H9 (cell line): ENCODE results near the gene SMYD5. TPM values are rescaled to one million over a fixed set of nuclear protein-coding genes. Genes with fewer than 3 reads are reported as not detected.

ENCODE experiments used
- DNase-seq: peaks from one replicate; pipeline ENCODE4 v3.0.0-alpha.2; 2017
- H2AFZ ChIP-seq: one replicate; pipeline ENCODE4 v1.6.1; 2013; ENCODE audit warnings: mild to moderate bottlenecking, low read length, control low read depth, moderate library complexity
- H2AK5ac ChIP-seq: 2 replicates; pipeline ENCODE4 v1.6.1; 2013; ENCODE audit warnings: low read length, control low read depth, mixed read lengths; ENCODE audit not compliant: insufficient read length
- H2BK120ac ChIP-seq: one replicate; pipeline ENCODE4 v1.6.1; 2013; ENCODE audit warnings: low read depth, mild to moderate bottlenecking, low read length, control low read depth, inconsistent platforms; ENCODE audit not compliant: poor library complexity, severe bottlenecking
- H2BK12ac ChIP-seq: 2 replicates; pipeline ENCODE4 v1.6.1; 2013; ENCODE audit warnings: low read length, control low read depth, mixed read lengths, low read depth; ENCODE audit not compliant: insufficient read length
- H2BK15ac ChIP-seq: 2 replicates; pipeline ENCODE4 v1.6.1; 2013; ENCODE audit warnings: low read depth, low read length, control low read depth
- H2BK20ac ChIP-seq: one replicate; pipeline ENCODE4 v1.6.1; 2013; ENCODE audit warnings: low read depth, mild to moderate bottlenecking, low read length, control low read depth, inconsistent platforms; ENCODE audit not compliant: poor library complexity, severe bottlenecking
- H2BK5ac ChIP-seq: 2 replicates; pipeline ENCODE4 v1.6.1; 2013; ENCODE audit warnings: low read length, control low read depth, mixed read lengths; ENCODE audit not compliant: insufficient read length
- H3K14ac ChIP-seq: 2 replicates; pipeline ENCODE4 v1.6.1; 2013; ENCODE audit warnings: low read length, control low read depth; ENCODE audit not compliant: insufficient read depth
- H3K18ac ChIP-seq: 2 replicates; pipeline ENCODE4 v1.6.1; 2013; ENCODE audit warnings: low read depth, mild to moderate bottlenecking, mixed read lengths, low read length, control low read depth; ENCODE audit not compliant: insufficient read length
- H3K23ac ChIP-seq: 2 replicates; pipeline ENCODE4 v1.6.1; 2013; ENCODE audit warnings: low read length, control low read depth, mixed read lengths, low read depth; ENCODE audit not compliant: insufficient read length
- H3K23me2 ChIP-seq: 2 replicates; pipeline ENCODE4 v1.6.1; 2013; ENCODE audit warnings: low read depth, mild to moderate bottlenecking, mixed read lengths, low read length, control low read depth; ENCODE audit not compliant: insufficient read length, poor library complexity, severe bottlenecking
- H3K27ac ChIP-seq: 2 replicates; pipeline ENCODE4 v1.5.1; 2013; ENCODE audit warnings: low read length, control low read depth, mixed read lengths, low read depth; ENCODE audit not compliant: insufficient read length
- H3K27me3 ChIP-seq: 2 replicates; pipeline ENCODE4 v1.6.1; 2013; ENCODE audit warnings: low read length, control low read depth, inconsistent platforms; ENCODE audit not compliant: insufficient read depth
- H3K4ac ChIP-seq: 2 replicates; pipeline ENCODE4 v1.6.1; 2013; ENCODE audit warnings: low read depth, mild to moderate bottlenecking, control low read depth, inconsistent platforms, low read length, moderate library complexity
- H3K4me1 ChIP-seq: 2 replicates; pipeline ENCODE4 v1.6.1; 2013; ENCODE audit warnings: low read length, control low read depth, inconsistent platforms; ENCODE audit not compliant: insufficient read depth
- H3K4me2 ChIP-seq: 2 replicates; pipeline ENCODE4 v1.6.1; 2013; ENCODE audit warnings: low read length, control low read depth, mixed read lengths; ENCODE audit not compliant: insufficient read length, insufficient read depth
- H3K56ac ChIP-seq: 2 replicates; pipeline ENCODE4 v1.6.1; 2013; ENCODE audit warnings: low read depth, mild to moderate bottlenecking, mixed read lengths, low read length, control low read depth; ENCODE audit not compliant: insufficient read length
- H3K79me1 ChIP-seq: 2 replicates; pipeline ENCODE4 v1.6.1; 2013; ENCODE audit warnings: low read depth, mild to moderate bottlenecking, moderate library complexity, low read length, control low read depth, inconsistent platforms; ENCODE audit not compliant: insufficient read depth, poor library complexity, severe bottlenecking
- H3K79me2 ChIP-seq: 2 replicates; pipeline ENCODE4 v1.6.1; 2013; ENCODE audit warnings: low read length, control low read depth, inconsistent platforms; ENCODE audit not compliant: insufficient read depth
- H3K9ac ChIP-seq: 2 replicates; pipeline ENCODE4 v1.6.1; 2013; ENCODE audit warnings: low read length, control low read depth, mixed read lengths; ENCODE audit not compliant: insufficient read length; ENCODE audit errors: extremely low read depth
- H3K9me3 ChIP-seq: one replicate; pipeline ENCODE4 v1.6.1; 2013; ENCODE audit warnings: low read depth, low read length, inconsistent platforms; ENCODE audit not compliant: control insufficient read depth
- H3T11ph ChIP-seq: one replicate; pipeline ENCODE4 v1.6.1; 2013; ENCODE audit warnings: mild to moderate bottlenecking, low read length, control low read depth, inconsistent platforms
- H4K20me1 ChIP-seq: one replicate; pipeline ENCODE4 v1.6.1; 2013; ENCODE audit not compliant: control insufficient read depth, insufficient read length, insufficient read depth
- H4K5ac ChIP-seq: 2 replicates; pipeline ENCODE4 v1.6.1; 2013; ENCODE audit warnings: low read depth, mild to moderate bottlenecking, mixed read lengths, low read length, control low read depth; ENCODE audit not compliant: insufficient read length
- H4K8ac ChIP-seq: replicated peaks from 2 replicates; pipeline ENCODE4 v1.6.1; 2013; ENCODE audit warnings: low read length, control low read depth, mixed read lengths, low read depth; ENCODE audit not compliant: insufficient read length
- H4K91ac ChIP-seq: 2 replicates; pipeline ENCODE4 v1.6.1; 2013; ENCODE audit warnings: low read depth, mild to moderate bottlenecking, moderate library complexity, mixed read lengths, low read length, control low read depth; ENCODE audit not compliant: insufficient read length
- H3K27ac Mint-ChIP-seq, 3 experiments: 2 replicates in 2 of 3; 3 replicates in 1 of 3; pipeline ENCODE4 v1.8.0; 2020 to 2021; ENCODE audit warnings: mixed read lengths in 3 of 3, mild to moderate bottlenecking in 1 of 3, moderate library complexity in 1 of 3
- H3K27me3 Mint-ChIP-seq: 2 replicates; pipeline ENCODE4 v1.8.0; 2021; ENCODE audit warnings: low read depth, mild to moderate bottlenecking, moderate library complexity, mixed read lengths
- H3K36me3 Mint-ChIP-seq, 3 experiments: 2 replicates in 2 of 3; 3 replicates in 1 of 3; pipeline ENCODE4 v1.8.0; 2020 to 2021; ENCODE audit warnings: low read depth in 3 of 3, mixed read lengths in 3 of 3; ENCODE audit not compliant: insufficient read depth in 1 of 3
- H3K4me1 Mint-ChIP-seq, 2 experiments: 2 replicates each; pipeline ENCODE4 v1.8.0; 2020; ENCODE audit warnings: mixed read lengths in 2 of 2
- H3K4me3 Mint-ChIP-seq, 2 experiments: 2 replicates in 1 of 2; 3 replicates in 1 of 2; pipeline ENCODE4 v1.8.0; 2020 to 2021; ENCODE audit warnings: mild to moderate bottlenecking in 2 of 2, mixed read lengths in 2 of 2, moderate library complexity in 1 of 2
- H3K9me3 Mint-ChIP-seq, 2 experiments: 2 replicates in 1 of 2; 3 replicates in 1 of 2; pipeline ENCODE4 v1.8.0; 2020; ENCODE audit warnings: mild to moderate bottlenecking in 2 of 2, mixed read lengths in 2 of 2, moderate library complexity in 1 of 2
- WGBS: extraction: QIAGEN DNeasy Blood & Tissue Kit; methylation state at CpG from one replicate; pipeline ENCODE4 v1.1.7; 2013; ENCODE audit warnings: missing lambda C conversion rate, low lambda C conversion rate, mixed read lengths; ENCODE audit not compliant: insufficient read length; ENCODE audit errors: extremely low coverage; 5-methylcytosine and 5-hydroxymethylcytosine counted together
- total RNA-seq: library from RNA; stranded (reverse); gene quantifications from 2 replicates; pipeline ENCODE4 v1.2.1, GENCODE V29; 2021
- TF ChIP-seq, protein P1 (sequence below): fragments of 200-600 bp; sonication (generic); conservative IDR thresholded peaks from 3 replicates; pipeline ENCODE4 v1.8.0; 2021; ENCODE audit warnings: antibody characterized with exemption, mild to moderate bottlenecking

Gene SMYD5
- total RNA-seq, 1 experiment from 2014 or later: 45.2 TPM

- Histone ChIP-seq H3K4ac (no peak overlapping the region), H3K79me1 (no peaks in the 10 kb centered on the region), H4K5ac (no peak overlapping the region), H4K91ac (no peak overlapping the region), H2BK12ac (no peak overlapping the region), H3K79me2 (no peaks in the 10 kb centered on the region), H2BK15ac (no peak overlapping the region), H3K4me1 (peaks cover 5% of the 10 kb centered on the region; the same call in 1 of the 2 replicates), H3K23me2 (peaks cover 9% of the 10 kb centered on the region), H4K8ac (no peak overlapping the region), H3K9me3 (no peaks in the 10 kb centered on the region), H3K27ac (no peak overlapping the region), H3K14ac (0 out of 2 replicates have a peak overlapping the region, but pooled peaks have one; percentile 14), H3K27me3 (no peaks in the 10 kb centered on the region; the same call in 1 of the 2 replicates), H2BK20ac (no peak overlapping the region), H3K9ac (peak overlapping the region; percentile 27), H3K4me2 (peak overlapping the region; percentile 63), H2AFZ (no peak overlapping the region), H3T11ph (no peak overlapping the region), H4K20me1 (no peaks in the 10 kb centered on the region), H3K56ac (no peak overlapping the region), H2BK120ac (no peak overlapping the region), H2BK5ac (no peak overlapping the region), H3K18ac (peak overlapping the region; percentile 13), H2AK5ac (no peak overlapping the region), H3K23ac (no peak overlapping the region)
- WGBS: no CpG with 5 or more reads among the region's 113 CpGs
- peak overlapping the region; percentile 64 to 74 for H3K4me3 Mint-ChIP-seq
- peak; percentile 88 for DNase-seq
- H3K9me3 Mint-ChIP-seq: no peaks in the 10 kb centered on the region
- peaks cover 9 to 24% of the 10 kb centered on the region in 2 experiments for H3K4me1 Mint-ChIP-seq
- no peak overlapping the region for H3K27ac Mint-ChIP-seq
- TF ChIP-seq, protein P1, sequence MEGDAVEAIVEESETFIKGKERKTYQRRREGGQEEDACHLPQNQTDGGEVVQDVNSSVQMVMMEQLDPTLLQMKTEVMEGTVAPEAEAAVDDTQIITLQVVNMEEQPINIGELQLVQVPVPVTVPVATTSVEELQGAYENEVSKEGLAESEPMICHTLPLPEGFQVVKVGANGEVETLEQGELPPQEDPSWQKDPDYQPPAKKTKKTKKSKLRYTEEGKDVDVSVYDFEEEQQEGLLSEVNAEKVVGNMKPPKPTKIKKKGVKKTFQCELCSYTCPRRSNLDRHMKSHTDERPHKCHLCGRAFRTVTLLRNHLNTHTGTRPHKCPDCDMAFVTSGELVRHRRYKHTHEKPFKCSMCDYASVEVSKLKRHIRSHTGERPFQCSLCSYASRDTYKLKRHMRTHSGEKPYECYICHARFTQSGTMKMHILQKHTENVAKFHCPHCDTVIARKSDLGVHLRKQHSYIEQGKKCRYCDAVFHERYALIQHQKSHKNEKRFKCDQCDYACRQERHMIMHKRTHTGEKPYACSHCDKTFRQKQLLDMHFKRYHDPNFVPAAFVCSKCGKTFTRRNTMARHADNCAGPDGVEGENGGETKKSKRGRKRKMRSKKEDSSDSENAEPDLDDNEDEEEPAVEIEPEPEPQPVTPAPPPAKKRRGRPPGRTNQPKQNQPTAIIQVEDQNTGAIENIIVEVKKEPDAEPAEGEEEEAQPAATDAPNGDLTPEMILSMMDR: peak; percentile 38; the same call in 2 of the 3 replicates
- peaks cover 45% of the 10 kb centered on the region for H3K27me3 Mint-ChIP-seq
- H3K36me3 Mint-ChIP-seq: peaks cover 0 to 9% (median 8%) of the 10 kb centered on the region in 3 experiments; a peak in 6 of 7 replicates
Measured at GRCh38 chr2:73268830-73269685, 55.0 kb downstream of the SMYD5 start.
